CMK (cell line): ENCODE data around the gene CTSH.

Source experiments
- DNase-seq: peaks from one replicate; pipeline ENCODE4 v3.0.0-alpha.2; 2010; ENCODE audit warnings: low read depth

The CTSH gene

GRCh38 chr15:78977591-78978347 is 32.9 kb upstream of the CTSH start:
- no peak for DNase-seq

DNA sequence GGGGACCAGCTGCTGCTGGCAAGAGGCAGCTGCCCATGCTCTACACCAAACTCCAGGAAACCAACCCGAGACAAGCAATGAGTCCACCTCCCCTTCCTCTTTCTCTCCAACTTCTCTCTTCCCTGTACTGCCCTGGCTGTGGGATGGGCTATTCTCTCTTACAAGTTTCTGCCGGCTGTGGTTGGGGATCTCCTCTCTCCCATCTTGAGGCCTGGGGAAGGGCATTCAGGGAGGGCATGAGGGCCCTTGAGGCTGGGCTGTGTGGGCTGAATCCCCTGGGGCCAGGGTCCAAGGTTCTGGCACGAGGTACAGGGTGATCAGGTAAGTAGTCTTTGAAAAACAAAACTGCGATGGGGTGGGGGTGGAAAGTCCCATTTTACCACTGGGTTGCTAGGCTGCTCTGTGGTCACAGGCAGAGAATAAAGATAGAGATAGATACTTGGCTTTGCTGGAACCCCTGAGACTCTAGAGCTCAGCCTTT is 32.3 kb upstream of the CTSH start:
- no peak for DNase-seq

DNA sequence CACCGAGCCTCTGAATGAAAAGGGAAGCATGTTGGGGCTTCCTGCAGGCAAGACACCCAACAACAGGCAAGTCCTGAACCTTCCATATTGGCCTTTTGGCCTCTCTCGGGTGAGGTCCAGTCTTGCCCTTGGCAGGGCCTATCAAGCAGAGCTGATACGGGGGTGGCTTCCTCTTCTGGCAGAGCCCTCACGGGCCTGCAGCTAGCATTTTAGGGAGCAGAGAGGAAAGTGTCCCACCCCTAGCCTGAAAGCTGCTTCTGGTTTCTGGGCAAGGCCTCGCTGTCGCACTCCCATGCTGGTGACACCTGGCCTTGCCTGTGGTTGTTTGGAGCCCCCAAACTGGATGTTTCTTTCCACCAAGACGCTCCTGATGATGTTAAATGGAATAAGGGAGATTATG is 31.8 kb upstream of the CTSH start:
- no peak for DNase-seq

GRCh38 chr15:78974272-78974918 is 29.5 kb upstream of the CTSH start:
- no peak for DNase-seq

GRCh38 chr15:78969687-78970349 is 25.0 kb upstream of the CTSH start:
- DNase-seq: no peak

DNA sequence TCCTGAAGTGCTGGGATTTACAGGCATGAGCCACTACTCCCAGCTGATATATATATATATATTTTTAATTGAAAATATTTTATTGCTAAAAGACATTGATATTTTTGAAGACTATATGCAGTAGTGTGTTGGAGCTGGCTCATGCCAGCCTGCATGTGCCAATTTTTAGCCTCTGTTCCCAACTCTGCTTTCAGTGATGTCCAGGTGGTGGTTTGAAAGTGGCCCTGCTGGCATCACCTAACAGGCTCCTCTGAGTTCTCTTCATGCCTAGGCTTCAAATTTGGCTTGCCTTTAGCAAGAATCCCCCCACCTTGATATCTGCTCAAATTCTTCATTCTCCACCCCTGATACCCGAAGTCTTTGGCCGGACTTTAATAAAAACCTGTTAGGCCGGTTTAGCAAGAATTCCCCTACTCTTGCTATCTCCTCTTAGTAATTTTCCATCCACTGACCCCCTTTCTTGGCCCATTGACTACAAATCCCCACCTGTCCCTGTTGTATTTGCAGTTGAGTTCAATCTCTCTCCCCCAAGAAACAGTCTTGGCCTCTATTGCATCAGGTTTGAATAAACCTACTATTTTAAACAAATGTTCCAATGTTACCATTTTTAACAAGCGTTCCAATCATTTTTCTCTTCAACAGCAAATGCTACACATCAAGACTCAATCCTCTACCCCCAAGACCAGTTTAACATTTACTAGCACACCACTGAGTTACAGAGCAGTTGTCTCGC is 23.9 kb upstream of the CTSH start:
- no peak for DNase-seq

GRCh38 chr15:78968114-78968513 is 23.3 kb upstream of the CTSH start:
- DNase-seq: no peak

GRCh38 chr15:78960308-78960707 is 15.5 kb upstream of the CTSH start:
- DNase-seq: no peak

GRCh38 chr15:78959360-78959759 is 14.5 kb upstream of the CTSH start:
- no peak for DNase-seq

DNA sequence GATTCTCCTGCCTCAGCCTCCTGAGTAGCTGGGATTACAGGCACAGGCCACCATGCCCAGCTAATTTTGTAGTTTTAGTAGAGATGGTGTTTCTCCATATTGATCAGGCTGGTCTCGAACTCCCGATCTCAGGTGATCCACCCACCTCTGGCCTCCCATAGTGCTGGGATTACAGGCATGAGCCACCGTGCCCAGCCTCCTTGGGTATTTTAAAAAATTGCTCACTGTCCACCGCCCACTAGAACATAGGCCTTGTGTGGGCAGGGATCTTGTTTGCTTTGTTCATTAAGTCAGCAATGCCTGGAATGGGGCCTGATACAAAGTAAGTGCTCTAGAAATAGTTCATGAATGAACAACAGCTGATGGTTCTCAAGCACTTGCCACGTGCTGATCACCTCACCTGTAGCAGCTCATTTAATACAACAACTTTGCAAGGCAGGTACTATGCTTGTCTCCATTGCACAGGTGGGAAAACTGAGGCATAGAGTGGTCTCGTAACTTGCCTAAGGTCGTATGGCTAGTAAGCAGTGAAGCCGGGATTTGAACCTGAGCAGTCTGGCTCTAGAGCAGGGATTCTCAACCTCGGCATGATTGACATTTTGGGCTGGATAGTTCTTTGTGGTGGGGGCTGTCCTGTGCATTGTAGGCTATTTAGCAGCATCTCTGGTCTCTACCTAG is 12.7 kb upstream of the CTSH start:
- no peak for DNase-seq

DNA sequence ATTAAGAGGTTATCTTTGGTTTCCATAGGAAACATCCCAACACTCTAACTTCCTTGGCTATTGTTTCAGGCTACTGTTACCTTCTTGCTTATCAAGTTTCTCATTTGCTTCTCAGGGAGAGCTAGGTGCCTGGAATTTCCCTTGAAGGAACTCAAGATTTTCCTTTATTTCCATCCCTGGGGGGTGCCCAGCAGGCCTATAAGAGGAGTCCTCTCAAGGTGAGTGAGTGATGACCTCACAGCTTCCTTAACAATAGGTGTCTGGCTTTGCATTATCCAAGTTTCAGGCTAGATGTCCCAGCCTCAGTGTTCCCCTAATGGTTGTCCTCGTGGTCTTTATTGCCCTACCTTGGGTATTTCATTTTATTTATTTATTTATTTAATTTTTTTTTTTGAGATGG is 12.1 kb upstream of the CTSH start:
- DNase-seq: no peak

DNA sequence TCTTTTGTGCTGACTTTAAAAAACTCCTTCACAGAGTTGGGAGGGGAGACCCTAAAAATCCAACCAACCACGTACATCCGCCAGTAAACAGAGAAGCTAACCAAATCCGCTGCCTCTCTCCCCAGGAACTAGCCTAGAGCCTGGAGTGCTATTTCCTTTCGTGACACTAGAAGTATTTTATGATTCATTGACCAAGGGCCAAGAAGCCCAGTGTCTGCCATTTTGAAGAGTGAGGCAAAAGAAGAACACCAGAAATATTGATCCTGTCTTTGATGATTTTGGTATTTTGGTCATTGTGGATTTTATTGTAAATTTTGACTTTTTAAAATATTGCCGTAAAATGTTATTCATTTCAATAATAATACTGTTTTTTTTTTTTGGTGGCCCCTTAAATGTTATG is 10.5 kb upstream of the CTSH start:
- no peak for DNase-seq

DNA sequence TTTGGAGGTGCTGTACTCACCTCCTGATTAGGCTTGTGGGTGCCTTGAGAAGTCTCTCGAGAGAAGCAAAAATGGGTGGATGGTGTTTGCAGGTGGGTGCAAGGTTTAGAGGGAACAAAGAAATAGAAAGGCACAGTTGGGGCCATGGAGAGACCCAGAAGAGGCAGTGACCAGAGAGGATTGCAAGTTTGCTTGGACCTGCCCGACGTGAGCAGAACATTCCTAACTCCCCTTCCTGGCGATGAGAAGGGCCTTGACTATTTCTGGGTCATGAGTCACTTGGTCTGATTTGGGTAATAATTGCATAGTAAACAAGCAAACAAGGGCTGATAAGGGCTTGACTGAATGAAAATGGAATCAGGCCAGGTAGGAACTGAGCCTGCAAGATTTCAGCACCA is 7.0 kb upstream of the CTSH start:
- DNase-seq: no peak

DNA sequence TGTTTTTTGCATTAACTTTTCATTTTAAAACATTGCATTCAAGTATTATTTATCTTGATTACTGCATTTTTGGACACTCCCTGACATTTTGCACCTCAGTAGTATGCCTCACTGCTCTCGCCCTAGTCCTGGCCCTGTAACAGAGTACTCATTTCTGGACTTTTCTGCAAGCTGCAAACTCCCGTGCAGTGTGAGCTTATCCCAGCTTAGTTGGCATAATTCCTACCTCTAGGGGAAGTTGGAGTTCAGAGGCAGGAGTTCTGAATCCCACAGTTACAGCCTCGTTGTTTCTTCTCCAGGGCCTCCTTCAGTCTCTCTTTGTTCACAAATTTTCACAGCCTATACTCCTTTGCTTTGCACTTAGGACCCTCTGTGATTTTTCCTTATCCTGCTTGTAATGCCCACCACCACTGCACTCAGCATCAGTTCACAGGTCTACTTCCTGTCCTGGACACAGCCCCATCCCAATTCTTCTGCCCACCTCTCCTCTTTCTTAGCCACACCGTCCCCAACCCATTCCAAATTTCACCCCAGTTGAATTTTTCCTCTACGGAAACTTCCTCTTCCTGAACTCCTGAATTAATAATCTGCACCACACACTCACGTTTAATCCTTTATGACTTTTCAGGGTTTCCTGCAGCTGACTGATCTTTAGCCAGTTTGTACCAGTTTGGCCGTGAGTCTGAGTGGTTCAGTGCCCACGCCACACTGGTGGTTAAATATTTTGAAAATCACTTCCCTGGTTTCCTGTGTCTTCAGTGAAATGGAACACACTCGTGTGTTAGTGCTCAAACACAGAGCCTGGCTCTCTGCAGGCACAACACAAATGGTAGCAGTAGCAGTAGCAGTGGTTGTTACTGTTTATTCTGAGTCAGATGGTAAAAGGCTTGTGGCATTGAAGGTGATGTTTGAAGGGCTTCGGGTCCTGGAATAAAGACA is 6.3 kb upstream of the CTSH start:
- no peak for DNase-seq

- no peak for DNase-seq
These were observed 5.5 kb upstream of the CTSH start for GRCh38 chr15:78950343-78950742.

DNA sequence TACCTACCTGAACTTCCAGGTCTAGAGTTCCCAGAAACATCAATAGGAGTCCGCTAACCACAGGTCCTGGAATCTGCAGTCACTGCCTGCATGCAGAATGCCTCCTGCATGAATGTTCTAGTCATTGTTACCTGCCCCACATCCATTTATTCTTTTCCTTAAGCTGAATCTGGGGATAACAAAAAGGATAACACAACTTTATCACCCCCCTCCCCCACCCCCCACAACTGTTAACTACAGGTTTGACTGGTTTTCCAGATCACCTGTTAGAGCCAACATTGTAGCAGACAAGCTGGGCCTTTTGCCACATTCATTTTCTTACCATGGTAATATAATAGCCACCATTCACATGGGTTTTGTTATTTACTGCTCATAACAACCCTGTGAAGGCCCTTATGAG is 4.6 kb upstream of the CTSH start:
- DNase-seq: no peak

GRCh38 chr15:78947506-78947905 is 2.7 kb upstream of the CTSH start:
- no peak for DNase-seq

DNA sequence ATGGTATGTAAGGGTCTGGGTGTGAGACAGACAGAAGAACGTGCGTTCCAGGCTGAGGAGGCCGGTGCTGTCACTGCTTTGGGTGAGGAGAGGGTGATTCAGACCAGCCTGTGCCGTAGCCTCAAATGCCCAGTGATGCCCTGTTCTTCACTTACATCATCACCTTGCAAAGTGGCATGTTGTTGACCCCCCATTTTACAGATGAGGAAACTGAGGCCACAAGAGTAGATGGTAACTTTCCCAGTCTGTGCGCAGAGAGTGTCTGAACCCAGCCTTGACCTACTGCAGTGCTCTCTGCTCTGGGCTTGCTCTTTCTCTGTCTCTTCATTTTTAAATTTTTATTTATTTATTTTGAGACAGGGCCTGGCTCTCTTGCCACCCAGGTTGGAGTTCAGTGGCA is 1.6 kb upstream of the CTSH start:
- no peak for DNase-seq

GRCh38 chr15:78944202-78944625 is 632 bp downstream of the CTSH start:
- DNase-seq: no peak

GRCh38 chr15:78943692-78944091 is 1.2 kb downstream of the CTSH start:
- DNase-seq: no peak

DNA sequence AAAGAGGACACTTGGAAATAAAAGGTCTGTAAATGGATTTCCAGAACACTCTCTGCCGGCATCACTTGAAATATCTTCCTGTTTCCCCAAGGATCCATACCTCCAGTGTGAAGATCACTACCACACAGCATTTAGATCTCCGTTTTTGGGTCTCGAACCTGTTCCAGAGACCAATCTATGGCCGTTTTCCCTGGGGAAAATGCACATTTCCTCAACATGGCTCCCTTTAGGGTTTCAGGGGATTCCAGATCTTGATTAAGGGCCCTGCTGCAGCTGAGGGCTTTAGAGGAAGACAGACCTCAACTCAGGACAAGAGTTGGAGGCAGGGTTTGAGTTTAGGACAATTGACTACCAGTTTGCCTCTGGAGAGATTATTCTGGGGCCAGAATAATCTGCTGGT is 2.1 kb downstream of the CTSH start:
- DNase-seq: no peak
